ENCODE results near the gene FAM200C.

FAM200C gene

GRCh38 chr5:160385496-160385895, 14.4 kb downstream of the FAM200C start:
- Histone ChIP-seq H3K4me3 (ENCODE audit: low read length in 2 of 2) (no peak overlapping the region), H3K27ac (ENCODE audit: low read depth in 2 of 2, low read length in 2 of 2) (no peak overlapping the region), H3K4me1 (ENCODE audit: control insufficient read depth in 2 of 2, insufficient read depth in 2 of 2, low read length in 2 of 2) (no peaks in the 10 kb centered on the region), H3K36me3 (ENCODE audit: control insufficient read depth in 2 of 2, insufficient read depth in 2 of 2, low read length in 2 of 2) (no peaks in the 10 kb centered on the region), H3K27me3 (ENCODE audit: control insufficient read depth in 2 of 2, insufficient read depth in 2 of 2, low read length in 2 of 2) (no peaks in the 10 kb centered on the region), H3K9ac (ENCODE audit: low read depth in 1 of 2, low read length in 2 of 2) (no peak overlapping the region), H3K9me3 (ENCODE audit: control insufficient read depth in 2 of 2, low read length in 2 of 2) (no peaks in the 10 kb centered on the region)

GRCh38 chr5:160384681-160385080, 15.2 kb downstream of the FAM200C start:
- H3K27me3 ChIP-seq (ENCODE audit: control insufficient read depth in 2 of 2, insufficient read depth in 2 of 2, low read length in 2 of 2), result no peaks in the 10 kb centered on the region
- no peak overlapping the region for H3K9ac ChIP-seq (ENCODE audit: low read depth in 1 of 2, low read length in 2 of 2)
- H3K4me3 ChIP-seq (ENCODE audit: low read length in 2 of 2), result no peak overlapping the region
- no peaks in the 10 kb centered on the region for H3K9me3 ChIP-seq (ENCODE audit: control insufficient read depth in 2 of 2, low read length in 2 of 2)
- H3K4me1 ChIP-seq (ENCODE audit: control insufficient read depth in 2 of 2, insufficient read depth in 2 of 2, low read length in 2 of 2), result no peaks in the 10 kb centered on the region
- no peaks in the 10 kb centered on the region for H3K36me3 ChIP-seq (ENCODE audit: control insufficient read depth in 2 of 2, insufficient read depth in 2 of 2, low read length in 2 of 2)
- H3K27ac ChIP-seq (ENCODE audit: low read depth in 2 of 2, low read length in 2 of 2), result no peak overlapping the region

DNA sequence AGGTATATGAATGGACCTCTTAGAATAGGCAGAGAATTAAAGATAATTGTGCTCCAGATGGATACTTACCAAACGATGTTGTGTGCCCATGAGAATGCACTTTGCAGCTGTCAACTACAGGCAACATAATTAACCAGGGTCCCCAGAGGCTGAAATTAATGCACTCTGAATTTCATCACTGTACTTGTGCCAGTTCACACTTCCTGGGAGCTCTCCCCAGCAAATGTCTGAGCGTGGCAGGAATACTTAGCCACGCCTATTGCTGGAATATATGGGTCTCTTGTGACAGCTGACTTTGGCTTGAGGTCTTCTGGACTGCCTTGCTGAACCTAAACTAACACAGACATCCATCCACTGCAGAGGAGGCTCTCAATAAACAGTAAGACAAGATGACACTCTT, 17.5 kb downstream of the FAM200C start:
- Histone ChIP-seq H3K36me3 (ENCODE audit: control insufficient read depth in 2 of 2, insufficient read depth in 2 of 2, low read length in 2 of 2) (no peaks in the 10 kb centered on the region), H3K27me3 (ENCODE audit: control insufficient read depth in 2 of 2, insufficient read depth in 2 of 2, low read length in 2 of 2) (no peaks in the 10 kb centered on the region), H3K27ac (ENCODE audit: low read depth in 2 of 2, low read length in 2 of 2) (no peak overlapping the region), H3K9ac (ENCODE audit: low read depth in 1 of 2, low read length in 2 of 2) (no peak overlapping the region), H3K4me1 (ENCODE audit: control insufficient read depth in 2 of 2, insufficient read depth in 2 of 2, low read length in 2 of 2) (no peaks in the 10 kb centered on the region), H3K9me3 (ENCODE audit: control insufficient read depth in 2 of 2, low read length in 2 of 2) (no peaks in the 10 kb centered on the region), H3K4me3 (ENCODE audit: low read length in 2 of 2) (no peak overlapping the region)

- Histone ChIP-seq H3K36me3 (ENCODE audit: control insufficient read depth in 2 of 2, insufficient read depth in 2 of 2, low read length in 2 of 2) (no peaks in the 10 kb centered on the region), H3K4me1 (ENCODE audit: control insufficient read depth in 2 of 2, insufficient read depth in 2 of 2, low read length in 2 of 2) (no peaks in the 10 kb centered on the region), H3K4me3 (ENCODE audit: low read length in 2 of 2) (no peak overlapping the region)
These were observed 19.8 kb downstream of the FAM200C start for GRCh38 chr5:160380041-160380440.

DNA sequence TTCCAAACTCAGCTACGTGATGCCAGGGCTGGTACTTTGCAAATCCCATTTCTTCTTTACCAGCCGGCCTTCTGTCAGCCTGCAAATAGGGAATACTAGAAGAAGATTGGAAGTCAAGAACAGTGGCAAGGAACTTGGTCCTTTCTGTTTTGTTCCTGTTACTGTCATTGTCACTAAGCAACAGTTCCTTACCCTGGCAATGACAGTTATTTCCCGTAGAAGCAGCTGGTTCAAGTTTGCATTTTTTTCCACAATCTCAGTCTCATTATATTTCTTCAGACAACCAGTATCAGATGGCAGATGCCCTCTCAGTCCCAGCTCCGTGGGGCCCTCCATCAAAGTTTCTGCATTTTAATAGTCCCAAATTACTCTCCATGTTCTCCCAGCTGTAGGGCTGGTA, 20.3 kb downstream of the FAM200C start:
- H3K27ac ChIP-seq (ENCODE audit: low read depth in 2 of 2, low read length in 2 of 2), result no peak overlapping the region
- H3K36me3 ChIP-seq (ENCODE audit: control insufficient read depth in 2 of 2, insufficient read depth in 2 of 2, low read length in 2 of 2), result no peaks in the 10 kb centered on the region
- H3K9ac ChIP-seq (ENCODE audit: low read depth in 1 of 2, low read length in 2 of 2), result no peak overlapping the region

More at GRCh38 chr5:160380041-160380440, 19.8 kb downstream of the FAM200C start:
- Histone ChIP-seq H3K9ac (ENCODE audit: low read depth in 1 of 2, low read length in 2 of 2) (no peak overlapping the region), H3K27me3 (ENCODE audit: control insufficient read depth in 2 of 2, insufficient read depth in 2 of 2, low read length in 2 of 2) (no peaks in the 10 kb centered on the region), H3K9me3 (ENCODE audit: control insufficient read depth in 2 of 2, low read length in 2 of 2) (no peaks in the 10 kb centered on the region), H3K27ac (ENCODE audit: low read depth in 2 of 2, low read length in 2 of 2) (no peak overlapping the region)

DNA sequence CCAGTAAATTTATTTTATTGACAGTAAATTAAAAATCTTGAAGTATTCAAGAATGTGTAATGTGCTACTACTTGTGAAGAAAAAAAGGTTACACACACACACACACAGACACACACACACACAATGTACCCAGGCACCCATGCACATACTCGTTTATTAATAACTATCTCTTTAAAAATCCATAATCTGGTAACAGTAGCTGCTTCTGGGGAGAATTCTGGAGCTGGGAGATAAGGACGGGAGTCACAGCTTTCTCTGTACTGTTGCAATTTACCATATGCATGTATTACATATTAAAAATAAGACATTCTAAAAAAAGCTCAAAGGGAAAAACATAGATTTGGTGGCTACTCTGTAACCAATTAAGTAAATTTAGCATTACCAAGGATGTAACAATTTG, 21.5 kb downstream of the FAM200C start:
- H3K9ac ChIP-seq (ENCODE audit: low read depth in 1 of 2, low read length in 2 of 2), result no peak overlapping the region
- no peaks in the 10 kb centered on the region for H3K36me3 ChIP-seq (ENCODE audit: control insufficient read depth in 2 of 2, insufficient read depth in 2 of 2, low read length in 2 of 2)
- H3K4me3 ChIP-seq (ENCODE audit: low read length in 2 of 2), result no peak overlapping the region
- no peaks in the 10 kb centered on the region for H3K9me3 ChIP-seq (ENCODE audit: control insufficient read depth in 2 of 2, low read length in 2 of 2)
- H3K27me3 ChIP-seq (ENCODE audit: control insufficient read depth in 2 of 2, insufficient read depth in 2 of 2, low read length in 2 of 2), result no peaks in the 10 kb centered on the region
- H3K4me1 ChIP-seq (ENCODE audit: control insufficient read depth in 2 of 2, insufficient read depth in 2 of 2, low read length in 2 of 2), result no peaks in the 10 kb centered on the region
- no peak overlapping the region for H3K27ac ChIP-seq (ENCODE audit: low read depth in 2 of 2, low read length in 2 of 2)

More for the DNA sequence above, 20.3 kb downstream of the FAM200C start:
- H3K9me3 ChIP-seq (ENCODE audit: control insufficient read depth in 2 of 2, low read length in 2 of 2), result no peaks in the 10 kb centered on the region
- H3K4me3 ChIP-seq (ENCODE audit: low read length in 2 of 2), result no peak overlapping the region
- no peaks in the 10 kb centered on the region for H3K4me1 ChIP-seq (ENCODE audit: control insufficient read depth in 2 of 2, insufficient read depth in 2 of 2, low read length in 2 of 2)
- H3K27me3 ChIP-seq (ENCODE audit: control insufficient read depth in 2 of 2, insufficient read depth in 2 of 2, low read length in 2 of 2), result no peaks in the 10 kb centered on the region

DNA sequence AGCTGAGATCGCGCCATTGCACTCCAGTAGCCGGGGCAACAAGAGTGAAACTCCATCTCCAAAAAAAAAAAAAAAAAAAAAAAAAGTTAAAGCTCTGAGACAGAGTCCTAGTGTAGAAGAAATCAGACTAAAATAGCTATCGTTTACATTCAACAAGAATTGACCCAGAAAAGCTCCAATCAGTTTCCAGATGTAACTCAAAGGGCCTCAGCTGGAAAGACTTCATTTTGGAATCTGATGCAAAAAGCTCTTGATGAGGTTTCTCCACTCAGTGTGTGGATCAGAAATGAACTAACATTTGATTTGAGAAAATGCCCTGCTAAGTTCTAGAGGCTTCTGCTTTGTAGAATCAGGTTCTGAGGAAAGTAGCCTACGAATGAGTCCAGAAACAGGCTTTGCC, 22.2 kb downstream of the FAM200C start:
- no peaks in the 10 kb centered on the region for H3K27me3 ChIP-seq (ENCODE audit: control insufficient read depth in 2 of 2, insufficient read depth in 2 of 2, low read length in 2 of 2)
- no peak overlapping the region for H3K9ac ChIP-seq (ENCODE audit: low read depth in 1 of 2, low read length in 2 of 2)
- no peaks in the 10 kb centered on the region for H3K4me1 ChIP-seq (ENCODE audit: control insufficient read depth in 2 of 2, insufficient read depth in 2 of 2, low read length in 2 of 2)
- H3K9me3 ChIP-seq (ENCODE audit: control insufficient read depth in 2 of 2, low read length in 2 of 2), result no peaks in the 10 kb centered on the region
- no peak overlapping the region for H3K27ac ChIP-seq (ENCODE audit: low read depth in 2 of 2, low read length in 2 of 2)
- no peaks in the 10 kb centered on the region for H3K36me3 ChIP-seq (ENCODE audit: control insufficient read depth in 2 of 2, insufficient read depth in 2 of 2, low read length in 2 of 2)
- H3K4me3 ChIP-seq (ENCODE audit: low read length in 2 of 2), result no peak overlapping the region

DNA sequence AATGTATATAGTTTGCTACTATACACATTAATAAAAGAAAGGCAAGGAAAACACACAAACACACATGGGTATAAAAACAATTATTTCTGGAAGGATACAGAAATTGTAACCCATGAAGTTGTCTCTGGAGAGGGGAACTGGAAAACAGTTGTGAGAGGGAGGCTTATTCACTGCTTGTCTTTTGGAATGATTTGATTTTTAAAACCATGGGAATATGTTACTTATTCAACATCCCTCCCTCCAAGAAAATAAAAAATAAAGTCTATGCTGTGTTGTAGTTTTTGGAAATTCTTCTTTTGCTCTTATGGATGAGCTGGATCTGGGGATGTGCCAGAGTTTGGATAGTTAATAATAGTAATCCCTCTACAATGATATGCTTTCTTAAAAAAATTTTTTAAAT, 23.4 kb downstream of the FAM200C start:
- H3K27me3 ChIP-seq (ENCODE audit: control insufficient read depth in 2 of 2, insufficient read depth in 2 of 2, low read length in 2 of 2), result no peaks in the 10 kb centered on the region
- H3K27ac ChIP-seq (ENCODE audit: low read depth in 2 of 2, low read length in 2 of 2), result no peak overlapping the region
- H3K36me3 ChIP-seq (ENCODE audit: control insufficient read depth in 2 of 2, insufficient read depth in 2 of 2, low read length in 2 of 2), result no peaks in the 10 kb centered on the region
- H3K9me3 ChIP-seq (ENCODE audit: control insufficient read depth in 2 of 2, low read length in 2 of 2), result no peaks in the 10 kb centered on the region
- H3K4me3 ChIP-seq (ENCODE audit: low read length in 2 of 2), result no peak overlapping the region
- no peak overlapping the region for H3K9ac ChIP-seq (ENCODE audit: low read depth in 1 of 2, low read length in 2 of 2)
- H3K4me1 ChIP-seq (ENCODE audit: control insufficient read depth in 2 of 2, insufficient read depth in 2 of 2, low read length in 2 of 2), result no peaks in the 10 kb centered on the region

GRCh38 chr5:160375701-160376100, 24.2 kb downstream of the FAM200C start:
- H3K4me3 ChIP-seq (ENCODE audit: low read length in 2 of 2), result no peak overlapping the region
- no peaks in the 10 kb centered on the region for H3K4me1 ChIP-seq (ENCODE audit: control insufficient read depth in 2 of 2, insufficient read depth in 2 of 2, low read length in 2 of 2)
- no peaks in the 10 kb centered on the region for H3K36me3 ChIP-seq (ENCODE audit: control insufficient read depth in 2 of 2, insufficient read depth in 2 of 2, low read length in 2 of 2)
- no peaks in the 10 kb centered on the region for H3K9me3 ChIP-seq (ENCODE audit: control insufficient read depth in 2 of 2, low read length in 2 of 2)
- no peak overlapping the region for H3K27ac ChIP-seq (ENCODE audit: low read depth in 2 of 2, low read length in 2 of 2)
- no peak overlapping the region for H3K9ac ChIP-seq (ENCODE audit: low read depth in 1 of 2, low read length in 2 of 2)
- H3K27me3 ChIP-seq (ENCODE audit: control insufficient read depth in 2 of 2, insufficient read depth in 2 of 2, low read length in 2 of 2), result no peaks in the 10 kb centered on the region

DNA sequence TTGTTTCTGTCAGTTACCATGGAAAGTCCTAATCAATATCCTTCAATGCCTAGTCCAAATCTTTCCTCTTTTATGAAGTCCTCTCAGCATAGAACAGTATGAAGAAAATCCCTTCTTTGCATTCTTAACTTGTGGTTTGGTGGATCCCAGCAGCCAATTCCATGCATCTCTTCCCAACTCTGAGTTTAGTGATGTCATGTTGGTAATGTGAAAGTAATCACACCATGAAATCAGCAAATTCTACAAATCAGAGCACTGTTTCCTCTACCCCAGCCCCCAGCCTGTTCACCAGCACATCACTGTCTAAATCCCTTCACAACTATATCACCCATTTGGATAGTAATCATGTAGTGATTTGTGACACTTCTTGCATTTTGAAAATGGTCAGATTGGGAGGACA, 24.7 kb downstream of the FAM200C start:
- Histone ChIP-seq H3K36me3 (ENCODE audit: control insufficient read depth in 2 of 2, insufficient read depth in 2 of 2, low read length in 2 of 2) (no peaks in the 10 kb centered on the region), H3K27ac (ENCODE audit: low read depth in 2 of 2, low read length in 2 of 2) (no peak overlapping the region)

DNA sequence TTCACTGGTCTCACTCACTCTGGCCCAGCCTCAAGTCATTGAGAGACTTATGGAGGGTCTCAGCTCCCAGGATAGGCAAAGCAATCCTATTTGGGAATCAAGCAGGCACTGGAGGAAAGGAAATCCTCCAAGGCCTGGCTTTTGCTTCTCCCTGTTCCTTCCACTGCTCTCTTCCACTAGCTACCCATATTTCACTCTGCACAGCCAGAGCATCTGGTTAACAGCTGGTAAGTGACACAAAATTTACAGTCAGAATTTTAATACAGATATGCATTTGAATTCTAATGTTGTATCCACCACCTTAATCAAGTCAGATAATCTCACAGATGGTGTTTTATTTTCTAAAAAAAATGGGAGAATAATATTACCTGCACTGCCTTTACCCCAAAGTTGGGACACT, 28.6 kb downstream of the FAM200C start:
- H3K9me3 ChIP-seq (ENCODE audit: control insufficient read depth in 2 of 2, low read length in 2 of 2), result no peaks in the 10 kb centered on the region
- H3K4me1 ChIP-seq (ENCODE audit: control insufficient read depth in 2 of 2, insufficient read depth in 2 of 2, low read length in 2 of 2), result peaks cover 0 to 3% of the 10 kb centered on the region in 2 donors
- H3K36me3 ChIP-seq (ENCODE audit: control insufficient read depth in 2 of 2, insufficient read depth in 2 of 2, low read length in 2 of 2), result no peaks in the 10 kb centered on the region
- H3K4me3 ChIP-seq (ENCODE audit: low read length in 2 of 2), result no peak overlapping the region
- no peak overlapping the region for H3K27ac ChIP-seq (ENCODE audit: low read depth in 2 of 2, low read length in 2 of 2)
- H3K27me3 ChIP-seq (ENCODE audit: control insufficient read depth in 2 of 2, insufficient read depth in 2 of 2, low read length in 2 of 2), result no peaks in the 10 kb centered on the region
- no peak overlapping the region for H3K9ac ChIP-seq (ENCODE audit: low read depth in 1 of 2, low read length in 2 of 2)

More for the DNA sequence above, 24.7 kb downstream of the FAM200C start:
- Histone ChIP-seq H3K9ac (ENCODE audit: low read depth in 1 of 2, low read length in 2 of 2) (no peak overlapping the region), H3K27me3 (ENCODE audit: control insufficient read depth in 2 of 2, insufficient read depth in 2 of 2, low read length in 2 of 2) (no peaks in the 10 kb centered on the region), H3K4me1 (ENCODE audit: control insufficient read depth in 2 of 2, insufficient read depth in 2 of 2, low read length in 2 of 2) (peaks cover 0 to under 1% of the 10 kb centered on the region in 2 donors), H3K4me3 (ENCODE audit: low read length in 2 of 2) (no peak overlapping the region), H3K9me3 (ENCODE audit: control insufficient read depth in 2 of 2, low read length in 2 of 2) (no peaks in the 10 kb centered on the region)
